Aorta (tissue), 5 donors: ENCODE measurements around the gene LPAR1. TPM values are rescaled to one million over a fixed set of nuclear protein-coding genes. Genes with fewer than 3 reads are reported as not detected.
"Not testable (repeated sequence)": the region's sequence is repeated elsewhere in the genome, so short reads cannot be mapped to it uniquely, and the experiment has no call there.

Source experiments
- ATAC-seq: fragments of 200-7000 bp; cut with Tn5 transposase; one replicate; pipeline ENCODE4 v1.9.1; 2022; ENCODE audit warnings: moderate library complexity; ENCODE audit not compliant: low FRiP score
- DNase-seq, 2 donors: peaks; one replicate each; pipeline ENCODE4 v3.0.0-alpha.2; 2020
- H3K27ac ChIP-seq, 2 donors: one replicate each; pipeline ENCODE4 v1.5.1; 2013; ENCODE audit warnings: low read length in 2 of 2, mild to moderate bottlenecking in 2 of 2, moderate library complexity in 2 of 2, control low read depth in 1 of 2, inconsistent platforms in 1 of 2, low read depth in 1 of 2
- H3K27me3 ChIP-seq, 2 donors: one replicate each; pipeline ENCODE4 v1.6.1; 2013; ENCODE audit warnings: control low read depth in 1 of 2, low read length in 1 of 2, mild to moderate bottlenecking in 1 of 2, moderate library complexity in 1 of 2; ENCODE audit not compliant: insufficient read depth in 2 of 2, control insufficient read depth in 1 of 2
- H3K36me3 ChIP-seq, 2 donors: one replicate each; pipeline ENCODE4 v1.6.1; 2013; ENCODE audit warnings: control low read depth in 1 of 2, low read length in 1 of 2, mild to moderate bottlenecking in 1 of 2; ENCODE audit not compliant: insufficient read depth in 2 of 2, control insufficient read depth in 1 of 2
- H3K4me1 ChIP-seq, 2 donors: one replicate each; pipeline ENCODE4 v1.6.1; 2013; ENCODE audit warnings: low read length in 2 of 2, control low read depth in 1 of 2, mild to moderate bottlenecking in 1 of 2, moderate library complexity in 1 of 2; ENCODE audit not compliant: insufficient read depth in 2 of 2, control insufficient read depth in 1 of 2
- H3K4me3 ChIP-seq, 2 donors: one replicate each; pipeline ENCODE4 v1.5.1; 2013; ENCODE audit warnings: low read length in 2 of 2, control low read depth in 1 of 2, mild to moderate bottlenecking in 1 of 2
- H3K9me3 ChIP-seq: one replicate; pipeline ENCODE4 v1.6.1; 2013; ENCODE audit warnings: mild to moderate bottlenecking, low read length; ENCODE audit not compliant: control insufficient read depth
- WGBS, 2 donors: extraction: QIAGEN DNeasy Blood & Tissue Kit; methylation state at CpG; one replicate each; pipeline ENCODE4 v1.1.7; 2013; 5-methylcytosine and 5-hydroxymethylcytosine counted together
- intact Hi-C, 2 donors: fragments of 100-400 bp; cut with DNase I; formaldehyde crosslinking; loops; one replicate each; pipeline versions ENCODE4 v1.14.2 to v1.15.0; 2022
- polyA plus RNA-seq, 2 donors: library from polyadenylated mRNA; stranded (reverse); fragments of 200-250 nt; gene quantifications; one replicate each; pipeline ENCODE4 v1.2.3, GENCODE V29; 2013
- total RNA-seq, 2 donors: library from RNA; stranded (reverse); fragmentation: NEBNext Ultra II Directional; extraction: Animal tissue kit (Norgen Biotek cat#: 25700); gene quantifications; one replicate each; pipeline ENCODE4 v1.2.1, GENCODE V29; 2021
- donor health status: healthy with polysubstance abuse.
- donor health status: Bipolar disorder and iron deficiency.
- donor health status: DM: no; HTN: no; CAD: no.
- donor health status: DM: no; HTN: no; CAD: no.
- donor health status: DM: yes; HTN: yes; CAD: no.

The LPAR1 gene
- total and polyA plus RNA-seq, 4 donors: 28.1 to 125 (median 94.4) TPM

GRCh38 chr9:111047287-111047686, 9.0 kb upstream of the LPAR1 start:
- H3K36me3 ChIP-seq, ATAC-seq, H3K27ac ChIP-seq, H3K27me3 ChIP-seq, H3K9me3 ChIP-seq, intact Hi-C loops, DNase-seq, H3K4me3 ChIP-seq, H3K4me1 ChIP-seq: not testable (repeated sequence)
- 98 to 100% methylated on average over 2 of the region's 2 CpGs for WGBS, 2 donors

GRCh38 chr9:111041902-111042301, 3.6 kb upstream of the LPAR1 start:
- H3K4me1 ChIP-seq: no peaks in the 10 kb centered on the region
- no peak for DNase-seq
- no peaks in the 10 kb centered on the region for H3K36me3 ChIP-seq
- H3K9me3 ChIP-seq: no peaks in the 10 kb centered on the region
- ATAC-seq: no peak
- H3K27ac ChIP-seq: no peak overlapping the region
- intact Hi-C loops: no loop called here
- H3K27me3 ChIP-seq: no peaks in the 10 kb centered on the region
- H3K4me3 ChIP-seq: no peak overlapping the region
- WGBS, 2 donors: 38 to 41% methylated on average over 5 of the region's 5 CpGs

GRCh38 chr9:111040494-111040893, 2.2 kb upstream of the LPAR1 start:
- H3K4me3 ChIP-seq: no peak overlapping the region
- no peak for ATAC-seq
- DNase-seq: no peak
- H3K9me3 ChIP-seq: no peaks in the 10 kb centered on the region
- 89 to 92% methylated on average over 3 of the region's 3 CpGs for WGBS, 2 donors
- H3K4me1 ChIP-seq: no peaks in the 10 kb centered on the region
- no peaks in the 10 kb centered on the region for H3K27me3 ChIP-seq
- intact Hi-C loops: no loop called here
- no peaks in the 10 kb centered on the region for H3K36me3 ChIP-seq
- no peak overlapping the region for H3K27ac ChIP-seq

- H3K36me3 ChIP-seq: no peaks in the 10 kb centered on the region
- ATAC-seq (no peak), DNase-seq (no peak)
- H3K4me1 ChIP-seq: no peaks in the 10 kb centered on the region
- H3K4me3 ChIP-seq: peak overlapping the region; percentile 80 to 87
- H3K27me3 ChIP-seq: no peaks in the 10 kb centered on the region
- intact Hi-C loops: loop anchor here (2.0 to 10.0 kb wide), 5 partner anchors 137 to 395 kb away; no protein-coding TSS in a partner anchor
- WGBS, 2 donors: 38% methylated on average over 23 of the region's 23 CpGs
- peak overlapping the region in 1 of 2 donors; percentile 4 for H3K27ac ChIP-seq
- H3K9me3 ChIP-seq: no peaks in the 10 kb centered on the region
Observed at GRCh38 chr9:111039231-111039906, 1.1 kb upstream of the LPAR1 start.

GRCh38 chr9:111037708-111038330, 451 bp downstream of the LPAR1 start:
- Histone ChIP-seq H3K27me3 (no peaks in the 10 kb centered on the region), H3K9me3 (no peaks in the 10 kb centered on the region), H3K36me3 (no peaks in the 10 kb centered on the region), H3K27ac (peak overlapping the region; percentile 20 to 78), H3K4me3 (peak overlapping the region; percentile 80 to 87), H3K4me1 (peaks cover 0 to 2% of the 10 kb centered on the region in 2 donors)
- intact Hi-C loops: loop anchor here (2.0 to 10.0 kb wide), 5 partner anchors 136 to 393 kb away; no protein-coding TSS in a partner anchor
- DNase-seq: peak; percentile 55 to 84
- ATAC-seq: peak; percentile 61
- WGBS, 2 donors: 0 to 1% methylated on average over 37 to 83 of the region's 83 CpGs

GRCh38 chr9:111037356-111037707, 938 bp downstream of the LPAR1 start:
- no peak for DNase-seq
- Histone ChIP-seq H3K36me3 (no peaks in the 10 kb centered on the region), H3K4me1 (peaks cover 0 to 3% of the 10 kb centered on the region in 2 donors), H3K4me3 (peak overlapping the region; percentile 80 to 87), H3K27ac (peak overlapping the region; percentile 20 to 78), H3K9me3 (no peaks in the 10 kb centered on the region), H3K27me3 (no peaks in the 10 kb centered on the region)
- 1 to 5% methylated on average over 13 of the region's 13 CpGs for WGBS, 2 donors
- intact Hi-C loops: loop anchor here (5.0 to 10.0 kb wide), 4 partner anchors 135 to 393 kb away; no protein-coding TSS in a partner anchor
- no peak for ATAC-seq

GRCh38 chr9:111036946-111037345, 1.3 kb downstream of the LPAR1 start:
- no peak for ATAC-seq
- 11 to 17% methylated on average over 8 of the region's 8 CpGs for WGBS, 2 donors
- H3K27me3 ChIP-seq: no peaks in the 10 kb centered on the region

GRCh38 chr9:111036429-111036789, 1.9 kb downstream of the LPAR1 start:
- no peaks in the 10 kb centered on the region for H3K27me3 ChIP-seq
- no peaks in the 10 kb centered on the region for H3K36me3 ChIP-seq
- H3K4me3 ChIP-seq: peak overlapping the region; percentile 80 to 87
- peaks cover 0 to 8% of the 10 kb centered on the region in 2 donors for H3K4me1 ChIP-seq
- 15 to 24% methylated on average over 15 of the region's 15 CpGs for WGBS, 2 donors
- intact Hi-C loops: loop anchor here (5.0 to 10.0 kb wide), 4 partner anchors 134 to 392 kb away; no protein-coding TSS in a partner anchor
- ATAC-seq: peak; percentile 57
- DNase-seq: peak; percentile 78 to 91
- H3K27ac ChIP-seq: no peak overlapping the region
- no peaks in the 10 kb centered on the region for H3K9me3 ChIP-seq

More at GRCh38 chr9:111036946-111037345, 1.3 kb downstream of the LPAR1 start:
- no peaks in the 10 kb centered on the region for H3K9me3 ChIP-seq
- peak overlapping the region in 1 of 2 donors; percentile 20 for H3K27ac ChIP-seq
- DNase-seq: no peak
- no peaks in the 10 kb centered on the region for H3K36me3 ChIP-seq
- H3K4me3 ChIP-seq: peak overlapping the region; percentile 80 to 87
- peaks cover 0 to 7% of the 10 kb centered on the region in 2 donors for H3K4me1 ChIP-seq
- intact Hi-C loops: loop anchor here (5.0 to 10.0 kb wide), 4 partner anchors 135 to 392 kb away; no protein-coding TSS in a partner anchor
